Activated CD8-positive, alpha-beta memory T cell treated with anti-CD3 and anti-CD28 coated beads, Interleukin-2, amount 50 U/mL, for 4 hours (primary cell): ENCODE measurements around the gene P2RX3.
"Not testable (repeated sequence)": the region's sequence is repeated elsewhere in the genome, so short reads cannot be mapped to it uniquely, and the experiment has no call there.

Source experiments
- DNase-seq: peaks from one replicate; pipeline ENCODE4 v3.0.0-alpha.2; 2020

Gene P2RX3

GRCh38 chr11:57377107-57377506 lies 39.0 kb downstream of the P2RX3 start:
- no peak for DNase-seq

DNA sequence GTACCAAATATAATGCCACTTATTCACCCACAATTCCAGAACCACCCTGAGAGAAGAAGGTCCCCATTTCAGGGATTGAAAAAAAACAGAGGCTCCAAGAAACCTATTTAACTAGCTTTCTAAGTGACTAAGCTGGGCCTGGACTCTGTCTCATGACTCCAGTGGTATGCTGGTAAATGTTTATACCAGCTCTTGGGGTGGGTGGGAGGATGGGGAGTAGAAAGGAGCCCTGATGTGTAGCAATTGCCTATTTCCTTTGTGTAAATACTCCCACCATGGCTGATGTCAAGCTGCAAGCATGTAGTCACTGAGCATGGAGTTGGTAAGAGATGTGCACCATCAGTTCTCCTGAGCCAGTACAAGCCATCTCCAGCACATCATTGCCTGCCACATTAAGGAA lies 40.0 kb downstream of the P2RX3 start:
- DNase-seq = no peak

DNA sequence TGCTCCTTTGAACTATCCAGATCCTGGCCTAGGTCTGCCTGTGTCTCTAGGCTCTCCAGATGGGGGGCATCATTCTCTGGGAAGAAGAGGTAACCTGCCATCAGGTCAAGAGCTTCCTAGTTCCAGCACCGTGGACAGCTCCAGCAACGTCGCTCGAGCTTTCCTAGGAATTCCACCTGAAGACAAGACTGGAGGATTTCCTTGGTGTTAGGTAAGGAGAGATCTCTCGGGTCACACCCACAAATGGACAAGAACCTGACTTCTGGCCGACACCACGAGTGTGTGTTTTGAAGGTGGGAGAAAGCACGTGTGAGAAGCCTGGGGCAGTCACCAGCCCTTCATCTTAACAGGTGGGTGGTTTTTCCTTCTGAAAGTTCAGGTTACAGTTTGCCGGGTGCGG lies 41.6 kb downstream of the P2RX3 start:
- no peak for DNase-seq

DNA sequence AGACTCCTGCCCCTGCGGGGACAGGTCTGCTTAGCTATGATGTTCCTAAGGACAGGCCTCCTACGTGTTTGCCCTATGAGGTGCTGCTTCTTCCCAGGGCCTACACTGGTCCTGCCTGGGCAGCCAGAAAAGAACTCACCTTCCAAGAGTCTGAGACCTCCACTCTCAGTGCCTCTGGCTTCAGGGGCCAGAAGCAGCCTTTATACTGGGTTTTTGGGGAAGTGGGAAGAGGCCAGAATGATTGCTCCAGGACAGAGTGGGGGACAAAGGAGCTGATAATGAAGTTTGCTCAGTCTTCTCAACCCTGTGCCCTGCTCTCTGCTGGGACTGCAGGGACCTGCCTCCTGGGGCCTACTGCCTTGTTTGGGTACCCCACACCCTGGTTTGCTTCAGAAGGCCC lies 42.8 kb downstream of the P2RX3 start, which contains the start of gene PRG3:
TSS of gene PRG3 (minus strand) at position 176 of the 400 bp plus-strand sequence. CDS start 442 bp downstream, outside the sequence.
- no peak for DNase-seq

- no peak for DNase-seq
Observed at GRCh38 chr11:57386178-57386940, 48.2 kb downstream of the P2RX3 start.

DNA sequence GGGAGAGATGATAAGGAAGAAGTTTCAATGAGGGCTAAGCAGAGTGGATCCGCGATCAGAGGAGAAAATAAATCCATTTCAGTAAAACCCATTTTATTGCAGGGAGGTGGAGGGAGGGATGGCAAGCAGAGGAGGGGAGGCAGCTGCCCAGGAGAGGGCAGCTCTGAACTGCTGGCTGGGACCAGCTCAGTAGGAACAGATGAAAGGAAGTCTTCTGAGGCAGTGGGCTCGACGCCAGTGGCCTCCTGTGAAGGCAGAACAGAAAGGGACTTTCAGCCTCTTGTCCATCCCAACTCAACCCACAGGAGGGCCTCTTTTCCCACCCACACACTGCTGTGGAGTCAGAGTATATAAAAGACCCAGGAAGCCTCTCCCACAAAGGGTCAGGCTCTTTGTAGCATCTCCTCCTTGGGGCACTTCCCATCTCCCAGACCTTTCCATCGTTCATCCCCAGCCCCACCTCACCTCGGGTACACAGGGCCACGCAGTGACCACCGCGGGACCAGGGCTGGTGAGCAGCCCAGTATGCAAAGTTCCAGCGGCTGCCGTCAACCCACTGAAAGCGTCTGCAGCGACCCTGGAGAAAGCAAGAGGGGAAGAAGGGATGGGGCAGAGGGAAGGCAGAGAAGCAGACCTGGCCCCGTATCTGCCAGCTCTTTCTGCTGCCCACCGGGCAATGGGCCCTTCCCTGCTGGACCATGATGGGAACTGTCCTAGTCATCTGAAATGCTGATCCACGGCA lies 49.3 kb downstream of the P2RX3 start:
- no peak for DNase-seq

DNA sequence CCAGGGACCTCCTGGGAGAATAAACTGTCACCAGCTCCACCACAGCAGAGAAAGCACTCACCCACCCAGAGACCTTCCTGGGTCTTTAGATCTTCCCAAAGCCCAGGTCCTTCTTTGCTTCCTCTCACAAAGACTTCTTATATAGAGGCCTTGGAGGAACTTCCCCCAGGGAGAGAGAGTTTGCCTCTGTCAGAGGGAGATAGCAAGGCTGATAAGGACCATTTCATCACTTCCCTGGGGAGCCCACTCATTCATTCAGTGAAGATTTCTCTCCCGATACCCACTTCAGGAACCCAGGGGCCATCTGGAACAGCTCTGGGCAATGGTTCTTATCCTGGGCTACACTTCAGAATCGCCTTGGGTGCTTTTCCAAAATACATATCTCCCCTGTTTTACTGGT lies 52.4 kb downstream of the P2RX3 start, which contains the start of gene PRG2:
TSS of gene PRG2 (minus strand) at position 116 of the 400 bp plus-strand sequence. CDS start 706 bp downstream, outside the sequence.
- DNase-seq = no peak

GRCh38 chr11:57391111-57391510 lies 53.0 kb downstream of the P2RX3 start:
- no peak for DNase-seq

DNA sequence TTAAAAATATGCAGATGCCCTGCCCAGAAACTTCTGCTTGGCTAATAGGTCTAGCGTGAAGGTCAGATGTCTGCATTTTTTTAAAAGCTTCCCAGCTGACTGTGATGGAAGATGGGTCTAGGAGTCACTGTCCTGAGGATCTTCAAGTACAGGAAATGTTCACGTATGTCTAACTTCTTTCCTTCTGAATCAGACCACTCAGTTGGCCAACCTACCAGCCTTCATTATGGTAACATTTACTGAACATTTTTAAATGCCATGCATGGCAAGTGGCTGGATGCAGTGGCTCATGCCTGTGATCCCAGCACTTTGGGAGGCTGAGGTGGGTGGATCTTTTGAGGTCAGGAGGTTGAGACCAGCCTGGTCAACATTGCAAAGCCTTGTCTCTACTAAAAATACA lies 53.4 kb downstream of the P2RX3 start:
- DNase-seq = no peak

- DNase-seq = no peak
Observed at GRCh38 chr11:57392066-57392762, 54.1 kb downstream of the P2RX3 start.

DNA sequence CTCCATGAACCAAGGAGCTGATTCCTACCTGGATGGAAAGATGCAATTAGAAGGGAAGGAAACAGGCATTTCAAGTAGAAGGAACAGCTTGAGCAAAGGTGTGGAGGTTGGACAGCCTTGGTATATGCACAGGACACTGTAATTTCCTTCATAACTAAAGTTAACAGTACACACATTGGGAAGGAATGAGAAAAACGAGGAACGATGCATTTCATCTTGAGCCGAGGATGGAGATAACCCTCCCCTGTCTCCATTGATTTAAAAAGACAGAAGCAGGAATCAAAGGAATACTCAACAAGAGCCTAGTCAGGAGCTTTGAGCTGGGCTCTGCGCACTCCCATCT lies 54.6 kb downstream of the P2RX3 start:
- no peak for DNase-seq

- no peak for DNase-seq
Observed at GRCh38 chr11:57394203-57394965, 56.2 kb downstream of the P2RX3 start.

DNA sequence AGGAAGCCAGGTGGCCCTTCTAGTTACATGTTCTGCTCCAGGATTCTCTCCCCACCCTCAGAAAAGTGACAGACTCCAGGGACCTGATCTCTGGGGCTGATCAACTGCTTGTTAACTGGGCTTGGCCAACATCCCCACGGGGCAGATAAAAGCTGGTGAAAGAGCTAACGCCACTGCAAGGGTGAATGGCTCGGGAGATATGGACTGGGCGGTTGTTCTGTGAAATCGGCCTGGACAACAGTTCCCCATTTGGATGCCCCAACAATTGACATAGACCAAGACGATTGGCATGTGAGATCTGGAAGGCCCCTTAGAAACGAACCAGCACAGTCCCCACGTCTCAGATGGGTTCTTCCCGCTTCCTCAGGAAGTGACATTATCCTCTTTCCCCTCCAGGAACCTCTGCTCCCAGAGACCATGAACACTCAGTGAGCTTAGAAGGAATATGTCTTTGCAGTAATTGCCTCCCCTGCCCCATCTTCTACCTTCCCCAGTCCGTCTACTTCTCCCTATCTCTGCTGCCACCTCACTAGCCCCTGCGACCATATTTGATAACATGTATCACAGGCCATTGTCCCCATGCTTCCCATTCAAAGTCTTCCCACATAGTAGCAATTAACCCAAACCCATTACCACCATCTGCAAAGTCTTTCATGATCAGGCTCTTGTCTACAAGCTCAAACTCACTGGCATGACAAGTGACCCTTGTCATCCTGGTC lies 57.9 kb downstream of the P2RX3 start:
- DNase-seq = no peak

DNA sequence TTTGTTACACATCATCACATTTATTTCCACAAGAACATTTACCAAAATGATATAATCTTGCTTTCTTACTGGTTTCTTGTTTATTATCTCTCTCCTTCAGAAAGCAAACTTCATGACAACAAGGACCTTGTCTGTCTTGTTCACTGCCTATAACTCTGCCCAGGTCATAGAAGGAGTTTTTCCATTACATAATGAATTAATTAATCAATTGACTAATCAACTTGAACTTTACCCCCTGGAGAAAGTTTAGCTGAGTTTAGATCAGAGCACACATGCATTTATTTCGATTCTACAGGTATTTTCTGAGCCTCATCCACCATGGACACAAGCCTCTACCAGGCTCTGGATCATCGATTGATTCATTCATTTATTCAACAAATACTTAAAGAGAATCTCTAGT lies 58.6 kb downstream of the P2RX3 start:
- no peak for DNase-seq

GRCh38 chr11:57397394-57397990 lies 59.3 kb downstream of the P2RX3 start:
- no peak for DNase-seq

GRCh38 chr11:57399221-57399620 lies 61.1 kb downstream of the P2RX3 start:
- DNase-seq = no peak

DNA sequence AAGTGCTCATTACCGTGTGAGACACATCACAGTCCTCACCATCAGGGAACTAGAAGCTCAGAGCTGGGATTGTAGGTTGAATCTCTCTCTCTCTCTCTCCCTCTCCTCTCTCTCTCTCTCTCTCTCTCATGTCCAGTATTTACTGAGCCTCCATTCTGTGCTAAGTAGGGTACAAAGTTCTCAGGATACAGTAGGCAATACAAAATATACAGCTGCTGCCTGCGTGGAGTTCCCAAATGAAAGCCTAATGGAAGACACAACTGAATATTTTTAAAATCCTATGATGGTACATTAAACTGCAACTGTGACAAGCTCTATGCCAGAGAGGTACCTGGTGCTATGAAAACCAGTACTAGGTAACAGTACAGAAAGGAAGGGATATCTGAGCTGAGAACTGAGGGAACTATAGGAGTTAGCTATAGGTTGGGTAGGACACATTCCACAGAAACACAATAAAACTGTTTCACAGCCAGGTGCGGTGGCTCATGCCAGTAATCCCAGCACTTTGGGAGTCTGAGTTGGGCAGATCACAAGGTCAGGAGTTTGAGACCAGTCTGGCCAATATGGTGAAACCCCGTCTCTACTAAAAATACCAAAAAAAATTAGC lies 61.9 kb downstream of the P2RX3 start:
- no peak for DNase-seq

GRCh38 chr11:57402188-57403002 lies 64.2 kb downstream of the P2RX3 start:
- DNase-seq = no peak

DNA sequence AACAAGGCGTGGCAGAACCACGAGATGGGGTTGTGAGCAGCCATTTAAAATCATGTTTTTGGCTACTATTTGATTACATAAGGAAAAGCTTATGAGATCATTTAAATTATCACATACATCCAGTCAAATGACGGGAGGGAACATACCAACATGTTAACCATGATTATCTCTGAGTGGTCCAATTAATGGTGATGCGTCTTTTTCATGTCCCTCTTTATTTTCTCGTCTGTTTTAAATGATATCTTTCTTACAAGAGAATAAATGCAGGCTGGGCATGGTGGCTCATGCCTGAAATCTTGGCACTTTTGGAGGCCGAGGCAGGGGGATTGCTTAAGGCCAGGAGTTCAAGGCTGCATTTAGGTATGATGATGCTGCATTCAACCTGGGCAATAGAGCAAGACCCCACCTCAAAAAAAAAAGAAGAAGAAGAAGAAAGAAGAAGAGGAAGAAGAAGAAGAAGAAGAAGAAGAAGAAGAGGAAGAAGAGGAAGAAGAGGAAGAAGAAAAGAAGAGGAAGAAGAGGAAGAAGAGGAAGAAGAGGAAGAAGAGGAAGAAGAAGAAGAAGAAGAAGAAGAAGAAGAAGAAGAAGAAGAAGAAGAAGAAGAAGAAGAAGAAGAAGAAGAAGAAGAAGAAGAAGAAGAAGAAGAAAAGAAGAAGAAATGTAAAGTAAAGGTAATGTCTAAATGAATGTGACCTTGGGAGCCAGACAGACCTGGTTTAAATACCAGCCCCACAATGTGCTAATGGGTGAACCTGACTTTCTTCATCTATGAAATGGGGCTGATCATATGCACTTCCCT lies 65.0 kb downstream of the P2RX3 start:
- DNase-seq = not testable (repeated sequence)

- no peak for DNase-seq
Observed at GRCh38 chr11:57403802-57404147, 65.6 kb downstream of the P2RX3 start.
